GM12892 (cell line): ENCODE results near the gene DLG2.
"Not testable (repeated sequence)": the region's sequence is repeated elsewhere in the genome, so short reads cannot be mapped to it uniquely, and the experiment has no call there.

ENCODE experiments used
- DNase-seq: peaks from one replicate; pipeline ENCODE4 v3.0.0; 2011; ENCODE audit not compliant: insufficient read length
- FAIRE-seq: peaks from 2 replicates; lab custom pipeline; 2011; peaks lifted over from hg19 to GRCh38; lab: Jason Lieb, UNC
- POLR2A ChIP-seq: IDR thresholded peaks from 2 replicates; pipeline ENCODE4 v1.6.1; 2011; ENCODE audit warnings: low read depth, low read length, control low read depth
- POLR2AphosphoS5 ChIP-seq: IDR thresholded peaks from 2 replicates; pipeline ENCODE4 v1.6.1; 2011; ENCODE audit warnings: low read depth, low read length, control low read depth
- TAF1 ChIP-seq: IDR thresholded peaks from 2 replicates; pipeline ENCODE4 v1.6.1; 2011; ENCODE audit warnings: low read depth, mild to moderate bottlenecking, control low read depth, low read length, borderline replicate concordance

The DLG2 gene

GRCh38 chr11:84812471-84812969 lies 814.6 kb downstream of the DLG2 start:
- FAIRE-seq: no peak
- no peak for TF ChIP-seq POLR2A
- TF ChIP-seq TAF1: no peak
- TF ChIP-seq POLR2AphosphoS5: no peak

GRCh38 chr11:84806354-84806753 lies 820.8 kb downstream of the DLG2 start:
- no peak for TF ChIP-seq TAF1
- TF ChIP-seq POLR2AphosphoS5: no peak
- no peak for TF ChIP-seq POLR2A
- DNase-seq (no peak), FAIRE-seq (no peak)

More at GRCh38 chr11:84812471-84812969, 814.6 kb downstream of the DLG2 start:
- DNase-seq: no peak

GRCh38 chr11:84804041-84804440 lies 823.1 kb downstream of the DLG2 start:
- no peak for FAIRE-seq

GRCh38 chr11:84800755-84801346 lies 826.3 kb downstream of the DLG2 start:
- TF ChIP-seq POLR2A: no peak
- no peak for TF ChIP-seq POLR2AphosphoS5
- TF ChIP-seq TAF1: no peak
- DNase-seq: no peak
- FAIRE-seq: no peak

More at GRCh38 chr11:84804041-84804440, 823.1 kb downstream of the DLG2 start:
- DNase-seq: no peak
- TF ChIP-seq TAF1: no peak
- TF ChIP-seq POLR2AphosphoS5: no peak
- no peak for TF ChIP-seq POLR2A

- DNase-seq (no peak), FAIRE-seq (no peak)
- TF ChIP-seq TAF1: no peak
- no peak for TF ChIP-seq POLR2AphosphoS5
- TF ChIP-seq POLR2A: no peak
Observed at GRCh38 chr11:84799112-84799511, 828.0 kb downstream of the DLG2 start.

GRCh38 chr11:84795698-84796097 lies 831.4 kb downstream of the DLG2 start:
- TF ChIP-seq POLR2AphosphoS5 (no peak), POLR2A (no peak), TAF1 (no peak)
- DNase-seq (no peak), FAIRE-seq (no peak)

GRCh38 chr11:84794663-84795443 lies 832.3 kb downstream of the DLG2 start:
- FAIRE-seq: no peak
- TF ChIP-seq POLR2A (no peak), POLR2AphosphoS5 (no peak), TAF1 (no peak)
- DNase-seq: no peak

GRCh38 chr11:84793318-84793717 lies 833.8 kb downstream of the DLG2 start:
- TF ChIP-seq POLR2AphosphoS5 (no peak), TAF1 (no peak), POLR2A (no peak)
- DNase-seq: no peak
- no peak for FAIRE-seq

GRCh38 chr11:84790849-84791427 lies 836.2 kb downstream of the DLG2 start:
- DNase-seq: no peak
- TF ChIP-seq POLR2AphosphoS5: no peak
- TF ChIP-seq POLR2A: no peak
- no peak for TF ChIP-seq TAF1
- no peak for FAIRE-seq

GRCh38 chr11:84788220-84788619 lies 838.9 kb downstream of the DLG2 start:
- DNase-seq (no peak), FAIRE-seq (no peak)
- TF ChIP-seq POLR2AphosphoS5 (no peak), POLR2A (no peak), TAF1 (no peak)

- DNase-seq, FAIRE-seq: not testable (repeated sequence)
Observed at GRCh38 chr11:84784158-84784557, 843.0 kb downstream of the DLG2 start.
